HG03521 (cell line): ENCODE results near the gene PADI3.

Experiments used
- ATAC-seq: cut with Tn5 transposase; IDR thresholded peaks from one replicate; pipeline ENCODE4 v1.9.1; 2021; ENCODE audit warnings: mild to moderate bottlenecking, moderate library complexity; ENCODE audit not compliant: unreplicated experiment

The PADI3 gene

GRCh38 chr1:17295292-17295691 is 46.4 kb downstream of the PADI3 start:
- ATAC-seq, result no peak

- no peak for ATAC-seq
Measured at GRCh38 chr1:17296086-17296485, 47.2 kb downstream of the PADI3 start.

GRCh38 chr1:17297991-17298390 is 49.1 kb downstream of the PADI3 start:
- no peak for ATAC-seq

- ATAC-seq, result no peak
Measured at GRCh38 chr1:17301767-17302166, 52.9 kb downstream of the PADI3 start.

GRCh38 chr1:17304151-17304825 is 55.4 kb downstream of the PADI3 start:
- no peak for ATAC-seq

- ATAC-seq, result no peak
Measured at GRCh38 chr1:17304826-17305175, 55.9 kb downstream of the PADI3 start.

- ATAC-seq, result no peak
Measured at GRCh38 chr1:17305576-17306095, 56.7 kb downstream of the PADI3 start.

GRCh38 chr1:17306407-17306806 is 57.5 kb downstream of the PADI3 start:
- ATAC-seq, result no peak

- no peak for ATAC-seq
Measured at GRCh38 chr1:17306921-17307320, 58.0 kb downstream of the PADI3 start.

- ATAC-seq, result no peak
Measured at GRCh38 chr1:17307329-17307728, 58.4 kb downstream of the PADI3 start.

- no peak for ATAC-seq
Measured at GRCh38 chr1:17307946-17308345, 59.0 kb downstream of the PADI3 start, which contains the start of gene PADI4. Gene PADI4, plus strand, starts transcription at chr1:17308197. Its CDS starts 26 bp downstream, at chr1:17308223.

GRCh38 chr1:17308593-17308992 is 59.7 kb downstream of the PADI3 start:
- ATAC-seq, result no peak

- ATAC-seq, result no peak
Measured at GRCh38 chr1:17309426-17310067, 60.6 kb downstream of the PADI3 start.

GRCh38 chr1:17310068-17310640 is 61.3 kb downstream of the PADI3 start:
- ATAC-seq, result no peak

GRCh38 chr1:17313530-17314309 is 64.8 kb downstream of the PADI3 start:
- ATAC-seq, result no peak

GRCh38 chr1:17314491-17314971 is 65.6 kb downstream of the PADI3 start:
- ATAC-seq, result no peak

GRCh38 chr1:17315542-17316130 is 66.7 kb downstream of the PADI3 start:
- ATAC-seq, result no peak

GRCh38 chr1:17316704-17317103 is 67.8 kb downstream of the PADI3 start:
- ATAC-seq, result no peak

- no peak for ATAC-seq
Measured at GRCh38 chr1:17318262-17318661, 69.4 kb downstream of the PADI3 start.

- ATAC-seq, result no peak
Measured at GRCh38 chr1:17319561-17320350, 70.9 kb downstream of the PADI3 start.
